D341Med (cell line): Measurements from ENCODE around the gene TOP3B.

ENCODE experiments used
- DNase-seq: peaks from one replicate; pipeline ENCODE4 v3.0.0; 2012; ENCODE audit warnings: low spot score

Gene TOP3B

GRCh38 chr22:21982338-21982965, at the start of gene TOP3B:
TOP3B (minus strand) TSS chr22:21982787; CDS start chr22:21975709, 7,078 bp downstream.
- peak; percentile 93 for DNase-seq

DNA sequence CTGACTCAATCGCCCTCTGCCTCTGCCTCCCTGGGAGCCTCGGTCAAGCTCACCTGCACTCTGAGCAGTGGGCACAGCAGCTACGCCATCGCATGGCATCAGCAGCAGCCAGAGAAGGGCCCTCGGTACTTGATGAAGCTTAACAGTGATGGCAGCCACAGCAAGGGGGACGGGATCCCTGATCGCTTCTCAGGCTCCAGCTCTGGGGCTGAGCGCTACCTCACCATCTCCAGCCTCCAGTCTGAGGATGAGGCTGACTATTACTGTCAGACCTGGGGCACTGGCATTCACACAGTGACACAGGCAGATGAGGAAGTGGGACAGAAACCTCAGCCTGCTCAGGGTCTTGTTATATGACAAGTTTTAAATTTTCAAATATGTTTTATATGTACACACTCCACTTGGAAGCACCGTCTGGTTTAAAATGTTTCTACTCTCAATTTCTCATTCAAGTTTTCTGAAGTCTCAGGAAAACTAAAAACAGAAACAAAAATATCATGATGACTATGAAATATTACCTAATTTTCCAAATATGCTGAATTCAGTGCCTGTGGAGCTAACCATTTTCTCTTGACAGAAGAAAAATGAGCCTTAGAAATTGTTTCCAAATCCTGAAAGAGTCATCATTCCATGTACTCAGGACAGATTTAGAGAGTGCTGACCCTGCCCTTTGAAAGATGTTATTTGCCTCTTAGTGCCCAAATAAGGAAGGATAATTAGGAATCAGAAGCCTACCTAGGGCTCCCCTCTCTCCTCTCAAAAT, 48.8 kb upstream of the TOP3B start:
- DNase-seq: no peak

DNA sequence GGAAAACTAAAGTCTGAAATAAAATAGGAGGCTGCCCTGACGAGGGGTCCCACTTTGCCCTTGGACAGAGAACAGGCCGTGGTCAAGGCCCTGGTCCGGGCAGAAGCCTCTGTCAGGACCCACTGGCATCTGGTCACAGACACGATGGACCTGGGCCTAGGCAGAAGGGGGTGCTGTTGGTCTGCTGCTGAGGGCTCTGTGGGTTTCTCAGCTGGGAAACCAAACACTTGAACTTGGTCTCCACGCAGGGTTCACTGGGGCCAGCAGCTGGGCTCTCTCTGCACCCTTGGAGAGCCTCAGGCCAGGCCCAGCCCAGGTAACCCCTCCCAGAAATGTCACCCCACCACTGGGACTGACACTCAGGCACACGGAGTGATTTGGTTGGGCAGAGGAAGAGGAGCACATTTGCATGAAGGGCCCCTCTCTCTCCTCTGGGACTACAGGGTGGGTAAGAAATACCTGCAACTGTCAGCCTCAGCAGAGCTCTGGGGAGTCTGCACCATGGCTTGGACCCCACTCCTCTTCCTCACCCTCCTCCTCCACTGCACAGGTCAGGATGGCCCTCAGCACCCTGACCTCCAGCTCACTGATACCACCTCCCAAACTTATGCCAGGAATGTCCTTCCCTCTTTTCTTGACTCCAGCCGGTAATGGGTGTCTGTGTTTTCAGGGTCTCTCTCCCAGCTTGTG, 48.1 kb upstream of the TOP3B start:
- DNase-seq: no peak

GRCh38 chr22:22027955-22028354, 45.4 kb upstream of the TOP3B start:
- DNase-seq: no peak

GRCh38 chr22:22026157-22026831, 43.7 kb upstream of the TOP3B start:
- no peak for DNase-seq

DNA sequence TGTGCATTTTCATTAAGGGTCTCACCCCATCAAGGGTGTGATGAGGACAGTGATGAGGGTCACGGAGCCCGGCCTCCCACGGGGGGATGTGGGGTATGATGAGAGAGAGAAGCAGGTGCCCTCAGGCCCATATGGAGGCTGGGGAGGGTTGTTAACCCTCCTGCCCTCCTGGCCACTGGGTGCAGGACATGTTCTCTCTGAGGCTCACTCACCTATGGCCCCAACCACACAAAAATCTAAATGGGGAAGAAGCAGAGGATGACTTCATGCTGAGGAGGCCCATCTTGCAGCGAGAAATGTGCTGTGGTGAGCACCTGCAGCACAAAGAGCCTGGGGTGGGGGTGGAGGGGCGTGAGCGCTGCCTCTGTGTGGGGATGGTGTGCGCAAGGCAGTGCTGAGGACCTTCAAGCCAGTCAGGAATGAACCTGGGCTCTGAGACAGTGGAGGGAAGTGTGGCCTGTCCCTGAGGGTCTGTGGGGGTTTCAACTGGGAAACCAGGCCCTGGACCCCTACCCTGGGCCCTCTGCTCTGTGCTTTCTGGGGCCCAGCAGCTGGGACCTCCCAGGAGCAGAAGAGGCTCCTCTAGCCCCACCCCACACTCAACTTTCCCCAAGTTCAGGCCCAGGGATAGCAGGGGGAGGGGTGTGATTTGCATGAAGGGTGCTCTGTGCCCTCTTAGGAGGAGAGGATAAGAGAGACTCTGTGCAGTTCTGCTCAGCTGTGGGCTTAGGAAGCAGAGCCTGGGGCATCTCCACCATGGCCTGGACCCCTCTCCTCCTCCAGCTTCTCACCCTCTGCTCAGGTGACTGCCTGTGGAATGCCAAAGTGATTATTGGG, 43.0 kb upstream of the TOP3B start:
- no peak for DNase-seq

GRCh38 chr22:22024440-22024839, 41.9 kb upstream of the TOP3B start:
- DNase-seq: no peak

DNA sequence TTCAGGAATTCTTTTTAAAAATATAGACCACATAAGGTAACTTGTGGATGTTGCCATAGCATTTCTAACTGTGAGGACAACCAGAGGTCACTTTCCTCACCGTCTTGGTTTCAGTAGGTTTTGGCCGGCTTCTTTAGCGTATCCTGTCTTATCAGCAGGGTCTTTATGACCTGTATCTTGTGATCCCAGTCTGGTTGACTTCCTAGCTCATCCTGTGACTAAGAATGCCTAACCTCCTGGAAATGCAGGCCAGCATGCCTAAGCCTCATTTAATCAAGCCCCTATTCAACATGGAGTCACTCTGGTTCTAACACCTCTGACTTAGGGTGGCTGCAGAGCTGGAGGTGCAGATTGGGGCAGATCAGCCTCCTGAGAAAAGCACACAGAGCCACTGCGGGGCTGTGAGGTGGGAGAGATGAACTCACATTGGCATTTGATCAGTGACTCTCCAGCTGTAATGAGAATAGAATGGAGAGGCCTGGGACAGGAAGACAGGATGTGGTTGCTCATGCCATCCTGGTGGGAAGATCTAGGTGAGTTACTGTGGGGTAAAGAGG, 41.1 kb upstream of the TOP3B start:
- no peak for DNase-seq

GRCh38 chr22:22022947-22023534, 40.5 kb upstream of the TOP3B start:
- DNase-seq: no peak

- DNase-seq: no peak
Observed at GRCh38 chr22:22022255-22022840, 39.8 kb upstream of the TOP3B start.

DNA sequence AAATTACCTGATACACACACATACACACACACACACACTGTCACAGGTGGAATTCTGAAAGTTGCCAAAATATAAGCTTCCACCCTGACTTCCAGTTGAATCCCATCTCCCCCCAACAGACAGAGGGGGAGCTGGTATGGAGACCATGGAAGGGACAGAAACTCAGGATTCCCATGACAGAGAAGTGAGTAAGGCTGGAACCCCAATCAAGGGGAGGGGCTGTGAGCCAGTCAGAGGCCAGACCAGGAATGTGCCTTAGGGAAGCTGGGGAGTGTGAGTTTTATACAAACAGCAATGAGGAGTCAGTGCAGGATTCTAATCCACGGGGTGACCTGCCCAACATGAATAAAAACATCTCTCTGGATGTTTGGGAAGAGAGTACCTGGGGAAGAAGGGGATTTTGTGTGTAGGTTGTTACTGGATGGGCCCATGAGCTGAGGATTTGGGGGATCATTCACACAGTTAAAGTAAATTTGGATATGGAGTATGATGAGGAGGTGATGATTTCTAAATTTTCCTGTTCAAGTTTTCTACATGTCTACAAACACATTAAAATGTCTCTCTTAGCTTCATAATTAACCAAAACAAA, 38.7 kb upstream of the TOP3B start:
- DNase-seq: no peak

DNA sequence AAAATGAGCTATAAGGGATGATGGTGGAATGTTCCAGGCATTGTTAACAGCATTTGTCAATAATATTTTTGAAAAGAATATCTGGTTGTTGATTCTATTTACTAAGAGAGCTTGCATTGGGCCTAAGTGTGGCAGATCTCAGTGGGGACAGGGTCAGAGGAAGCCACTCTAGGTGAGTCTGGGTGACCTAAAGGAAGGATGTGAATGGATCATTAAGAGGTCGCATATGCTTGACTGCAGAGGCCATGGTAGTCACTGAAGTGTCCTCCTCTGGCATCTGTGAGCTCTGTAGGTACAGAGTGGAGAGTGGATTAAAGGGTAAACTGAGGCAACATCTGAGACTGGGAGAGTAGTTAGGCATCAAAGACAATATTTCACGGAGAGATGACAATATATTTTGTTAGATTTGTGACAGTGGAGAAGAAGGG, 37.9 kb upstream of the TOP3B start:
- no peak for DNase-seq

- DNase-seq: no peak
Observed at GRCh38 chr22:22019659-22020424, 37.3 kb upstream of the TOP3B start.

GRCh38 chr22:22018825-22019658, 36.5 kb upstream of the TOP3B start:
- DNase-seq: no peak

GRCh38 chr22:22015631-22016030, 33.0 kb upstream of the TOP3B start:
- DNase-seq: no peak

DNA sequence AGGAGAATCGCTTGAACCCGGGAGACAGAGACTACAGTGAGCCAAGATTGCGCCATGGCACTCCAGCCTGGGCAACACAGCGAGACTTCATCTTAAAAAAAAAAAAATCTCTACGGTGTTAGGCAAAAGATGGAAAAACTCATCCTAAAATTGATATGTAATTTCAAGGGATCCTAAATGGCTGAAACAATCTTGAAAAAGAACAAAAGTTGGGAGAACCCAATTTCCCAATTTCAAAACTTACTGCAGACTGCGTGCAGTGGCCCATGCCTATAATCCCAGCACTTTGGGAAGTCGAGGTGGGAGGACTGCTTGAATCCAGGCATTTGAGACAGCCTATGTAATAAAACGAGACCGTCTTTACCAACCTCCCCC, 31.7 kb upstream of the TOP3B start:
- no peak for DNase-seq

DNA sequence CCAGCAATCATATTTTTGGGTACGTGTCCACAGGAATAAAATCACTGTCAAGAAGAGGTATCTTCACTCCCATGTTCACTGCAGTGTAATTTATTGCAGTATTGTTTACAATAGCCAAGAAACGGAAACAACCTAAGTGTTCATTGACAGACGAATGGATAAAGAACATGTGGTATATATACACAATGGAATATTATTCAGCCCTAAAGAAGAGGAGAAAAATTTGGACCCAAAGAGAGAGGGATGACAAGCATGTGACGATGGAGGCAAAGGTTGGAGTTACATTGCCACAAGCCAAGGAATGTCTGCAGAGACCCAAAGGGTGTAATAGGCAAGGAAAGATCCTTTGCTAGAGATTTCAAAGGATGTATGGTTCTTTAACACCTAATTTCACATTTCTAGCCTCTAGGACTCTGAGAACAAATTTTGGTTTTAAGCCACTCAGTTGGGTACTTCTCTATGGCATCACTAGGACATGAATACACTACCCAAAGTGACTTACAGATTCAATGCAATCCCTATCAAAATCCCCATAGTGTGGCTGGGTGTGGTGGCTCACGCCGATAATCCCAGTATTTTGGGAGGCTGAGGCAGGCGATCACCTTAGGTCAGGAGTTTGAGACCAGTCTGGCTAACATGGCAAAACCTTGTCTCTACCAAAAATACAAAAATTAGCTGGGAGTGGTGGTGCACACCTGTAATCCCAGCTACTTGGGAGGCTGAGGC, 31.1 kb upstream of the TOP3B start:
- DNase-seq: no peak

- DNase-seq: no peak
Observed at GRCh38 chr22:22011964-22012363, 29.4 kb upstream of the TOP3B start.
